ENCODE data around the gene PSMD6.

- TF ChIP-seq, protein P1, sequence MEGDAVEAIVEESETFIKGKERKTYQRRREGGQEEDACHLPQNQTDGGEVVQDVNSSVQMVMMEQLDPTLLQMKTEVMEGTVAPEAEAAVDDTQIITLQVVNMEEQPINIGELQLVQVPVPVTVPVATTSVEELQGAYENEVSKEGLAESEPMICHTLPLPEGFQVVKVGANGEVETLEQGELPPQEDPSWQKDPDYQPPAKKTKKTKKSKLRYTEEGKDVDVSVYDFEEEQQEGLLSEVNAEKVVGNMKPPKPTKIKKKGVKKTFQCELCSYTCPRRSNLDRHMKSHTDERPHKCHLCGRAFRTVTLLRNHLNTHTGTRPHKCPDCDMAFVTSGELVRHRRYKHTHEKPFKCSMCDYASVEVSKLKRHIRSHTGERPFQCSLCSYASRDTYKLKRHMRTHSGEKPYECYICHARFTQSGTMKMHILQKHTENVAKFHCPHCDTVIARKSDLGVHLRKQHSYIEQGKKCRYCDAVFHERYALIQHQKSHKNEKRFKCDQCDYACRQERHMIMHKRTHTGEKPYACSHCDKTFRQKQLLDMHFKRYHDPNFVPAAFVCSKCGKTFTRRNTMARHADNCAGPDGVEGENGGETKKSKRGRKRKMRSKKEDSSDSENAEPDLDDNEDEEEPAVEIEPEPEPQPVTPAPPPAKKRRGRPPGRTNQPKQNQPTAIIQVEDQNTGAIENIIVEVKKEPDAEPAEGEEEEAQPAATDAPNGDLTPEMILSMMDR (IDR thresholded peaks at IDR 0.05), result no peak
- TF ChIP-seq POLR2A (IDR thresholded peaks at IDR 0.05), result no peak
These were observed 45.4 kb downstream of the PSMD6 start for GRCh38 chr3:63977893-63978292.
